HCT116 (cell line): ENCODE measurements around the gene YLPM1. TPM values are rescaled to one million over a fixed set of nuclear protein-coding genes. Genes with fewer than 3 reads are reported as not detected.

ENCODE experiments used
- ATAC-seq: fragments of 200-7000 bp; cut with Tn5 transposase; 2 replicates; pipeline ENCODE4 v1.9.1; 2020; ENCODE audit warnings: mild to moderate bottlenecking, moderate library complexity
- BruUV-seq: library from RNA; stranded (reverse); fragments of 400-500 nt; replicated peaks from 2 replicates; lab custom pipeline; 2021; lab: Mats Ljungman, UMichigan
- CTCF ChIA-PET: fragments of 300-600 bp; sonication (Branson Sonifier 250); formaldehyde crosslinking; loops from one replicate; lab custom pipeline; 2021; ENCODE audit warnings: antibody characterized with exemption; lab: Charles Lee
- POLR2A ChIA-PET: fragments of 300-600, 350-600 bp; sonication (Branson Sonifier 250); formaldehyde crosslinking; loops from one replicate; lab custom pipeline; 2021; ENCODE audit warnings: antibody characterized with exemption; lab: Charles Lee
- RAD21 ChIA-PET, 2 experiments: fragments of 300-600 bp; sonication (Branson Sonifier 250); formaldehyde crosslinking; loops; one replicate each; lab custom pipeline; 2023; ENCODE audit warnings: low total read pairs in 2 of 2; ENCODE audit not compliant: uncharacterized antibody in 2 of 2, unreplicated experiment in 2 of 2, low non-redundant PET in 1 of 2; lab: Charles Lee
- DNase-seq: peaks from one replicate; pipeline ENCODE4 v3.0.0-alpha.2; 2010; ENCODE audit warnings: low read depth, low spot score
- H2AFZ ChIP-seq: fragments of 200-600 bp; shearing (Covaris generic), sonication (generic); 2 replicates; pipeline ENCODE4 v1.6.1; 2017; ENCODE audit warnings: low read depth, mixed run types, mixed read lengths, antibody characterized with exemption, low read length; ENCODE audit not compliant: poor library complexity, severe bottlenecking
- H3K27ac ChIP-seq: 2 replicates; pipeline ENCODE4 v1.5.1; 2012; ENCODE audit warnings: low read depth, low read length
- H3K27me3 ChIP-seq: fragments of 200-600 bp; sonication (generic); 2 replicates; pipeline ENCODE4 v1.6.1; 2016; ENCODE audit warnings: mixed run types, low read length, mixed read lengths; ENCODE audit not compliant: insufficient read depth
- H3K36me3 ChIP-seq, 2 experiments: fragments of 200-500 bp in 1 of 2; fragments of 200-600 bp in 1 of 2; sonication (Bioruptor generic) in 1 of 2; sonication (generic) in 1 of 2; 2 replicates each; pipeline versions ENCODE4 v1.5.1 to v1.6.1; 2014 to 2016; ENCODE audit warnings: low read length in 2 of 2, inconsistent platforms in 1 of 2, mixed read lengths in 1 of 2, mixed run types in 1 of 2; ENCODE audit not compliant: insufficient read depth in 2 of 2, control insufficient read depth in 1 of 2
- H3K4me1 ChIP-seq, 2 experiments: fragments of 200-600 bp in 1 of 2; sonication (generic) in 1 of 2; 2 replicates each; pipeline versions ENCODE4 v1.5.1 to v1.6.1; 2012 to 2017; ENCODE audit warnings: low read length in 2 of 2, inconsistent platforms in 1 of 2, mild to moderate bottlenecking in 1 of 2, mixed read lengths in 1 of 2, mixed run types in 1 of 2, moderate library complexity in 1 of 2; ENCODE audit not compliant: insufficient read depth in 2 of 2, control insufficient read depth in 1 of 2
- H3K4me2 ChIP-seq: fragments of 200-600 bp; sonication (generic); 2 replicates; pipeline ENCODE4 v1.6.1; 2017; ENCODE audit warnings: mixed run types, low read length, mixed read lengths
- H3K4me3 ChIP-seq, 2 experiments: fragments of 200-600 bp in 1 of 2; sonication (generic) in 1 of 2; replicated peaks in 1 of 2; 2 replicates each; pipeline ENCODE4 v1.5.1; 2011 to 2016; ENCODE audit warnings: low read length in 2 of 2, control low read depth in 1 of 2, low read depth in 1 of 2, mild to moderate bottlenecking in 1 of 2, mixed read lengths in 1 of 2, mixed run types in 1 of 2
- H3K79me2 ChIP-seq: fragments of 200-600 bp; sonication (generic); 2 replicates; pipeline ENCODE4 v1.6.1; 2017; ENCODE audit warnings: mild to moderate bottlenecking, mixed run types, low read length, moderate library complexity, mixed read lengths; ENCODE audit not compliant: insufficient read depth
- H3K9ac ChIP-seq: fragments of 200-600 bp; sonication (generic); 2 replicates; pipeline ENCODE4 v1.6.1; 2016; ENCODE audit warnings: low read length, mixed read lengths
- H3K9me2 ChIP-seq: fragments of 200-600 bp; sonication (generic), shearing (Covaris generic); 2 replicates; pipeline ENCODE4 v1.6.1; 2017; ENCODE audit warnings: mixed run types, mild to moderate bottlenecking, moderate library complexity; ENCODE audit not compliant: insufficient read depth
- H3K9me3 ChIP-seq, 2 experiments: fragments of 200-500 bp in 1 of 2; fragments of 200-600 bp in 1 of 2; sonication (Bioruptor generic) in 1 of 2; sonication (generic) in 1 of 2; 2 replicates each; pipeline ENCODE4 v1.6.1; 2014 to 2017; ENCODE audit warnings: low read length in 2 of 2, mixed read lengths in 2 of 2, inconsistent platforms in 1 of 2, low read depth in 1 of 2, mild to moderate bottlenecking in 1 of 2, mixed run types in 1 of 2, moderate library complexity in 1 of 2; ENCODE audit not compliant: control insufficient read depth in 1 of 2, insufficient read depth in 1 of 2
- H4K20me1 ChIP-seq: fragments of 200-600 bp; sonication (generic), shearing (Covaris generic); 2 replicates; pipeline ENCODE4 v1.6.1; 2017; ENCODE audit warnings: mixed run types, mild to moderate bottlenecking, moderate library complexity; ENCODE audit not compliant: insufficient read depth
- CEBPB ChIP-seq: IDR thresholded peaks from 2 replicates; pipeline ENCODE4 v1.6.1; 2012; ENCODE audit warnings: low read depth
- EGR1 ChIP-seq: IDR thresholded peaks from 2 replicates; pipeline ENCODE4 v1.6.1; 2012; ENCODE audit warnings: low read depth
- EZH2phosphoT487 ChIP-seq: fragments of 200-600 bp; IDR thresholded peaks from 2 replicates; pipeline ENCODE4 v1.6.1; 2018; ENCODE audit warnings: antibody characterized with exemption, borderline replicate concordance
- FOSL1 ChIP-seq: IDR thresholded peaks from 2 replicates; pipeline ENCODE4 v1.6.1; 2012; ENCODE audit warnings: low read depth
- JUND ChIP-seq: IDR thresholded peaks from 2 replicates; pipeline ENCODE4 v1.6.1; 2012
- POLR2A ChIP-seq: IDR thresholded peaks from 2 replicates; pipeline ENCODE4 v1.7.0; 2011; ENCODE audit warnings: borderline replicate concordance; ENCODE audit not compliant: insufficient read depth, insufficient read length; ENCODE audit errors: extremely low read depth
- SIN3A ChIP-seq: IDR thresholded peaks from 2 replicates; pipeline ENCODE4 v1.6.1; 2012; ENCODE audit warnings: low read depth
- SP1 ChIP-seq: IDR thresholded peaks from 2 replicates; pipeline ENCODE4 v1.6.1; 2012; ENCODE audit warnings: low read depth
- YY1 ChIP-seq: IDR thresholded peaks from 2 replicates; pipeline ENCODE4 v1.6.1; 2011; ENCODE audit warnings: low read length, low read depth, moderate library complexity, mild to moderate bottlenecking; ENCODE audit not compliant: insufficient replicate concordance; ENCODE audit errors: extremely low read depth
- ZNF274 ChIP-seq: fragments of 200-500 bp; sonication (Bioruptor generic); IDR thresholded peaks from 2 replicates; pipeline ENCODE4 v1.6.1; 2014; ENCODE audit warnings: mild to moderate bottlenecking, low read depth, low read length, inconsistent platforms
- intact Hi-C: fragments of 100-400 bp; cut with micrococcal nuclease; formaldehyde crosslinking; loops from 2 replicates; pipeline ENCODE4 v1.10.0; 2022
- total RNA-seq: library from RNA; stranded (reverse); gene quantifications from one replicate; pipeline ENCODE4 v1.2.1, GENCODE V29; 2021; ENCODE audit not compliant: unreplicated experiment
- TF ChIP-seq, protein P1 (sequence below), 3 experiments: fragments of 200-600 bp in 1 of 3; sonication (generic) in 1 of 3; IDR thresholded peaks in 2 of 3; conservative IDR thresholded peaks in 1 of 3; 2 replicates each; pipeline ENCODE4 v1.5.1; 2012 to 2017; ENCODE audit warnings: low read depth in 2 of 3, low read length in 2 of 3, antibody characterized with exemption in 1 of 3, borderline replicate concordance in 1 of 3, control low read depth in 1 of 3, mild to moderate bottlenecking in 1 of 3, mixed read lengths in 1 of 3, mixed run types in 1 of 3, moderate library complexity in 1 of 3; ENCODE audit not compliant: insufficient read depth in 1 of 3

The YLPM1 gene
- total RNA-seq, 1 experiment from 2014 or later, result 55.1 TPM

DNA sequence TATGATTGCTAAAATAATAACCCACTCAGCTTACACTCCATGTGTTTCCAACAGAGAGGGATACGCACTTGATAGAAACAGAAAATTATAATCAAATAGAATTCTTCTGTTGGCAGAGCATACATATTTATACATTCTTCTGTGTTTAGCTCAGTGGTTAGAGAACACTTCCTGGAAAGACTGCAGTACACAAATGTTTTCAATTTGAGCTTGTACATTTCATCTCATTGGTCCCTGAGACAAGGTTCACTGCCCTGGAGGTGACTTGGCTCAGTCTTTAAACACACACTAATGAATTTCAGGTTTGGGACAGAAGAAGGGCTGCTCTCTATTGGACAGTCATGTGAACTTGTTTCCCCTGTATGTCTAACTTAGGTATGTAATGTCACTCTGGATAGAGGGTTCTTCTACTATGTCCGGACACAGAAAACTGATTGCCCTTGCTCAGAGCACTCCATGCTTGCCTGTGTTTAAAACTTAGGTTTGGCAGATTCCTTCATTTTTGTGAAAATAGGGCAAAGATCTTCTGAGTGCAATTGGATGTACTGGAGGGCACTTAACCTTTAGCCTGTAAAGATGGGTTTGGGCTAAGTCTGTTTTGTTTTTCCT is 89.9 kb downstream of the YLPM1 start:
- no TSS peak for BruUV-seq
- intact Hi-C loops, result no loop called here
- no peaks in the 10 kb centered on the region for H4K20me1 ChIP-seq
- no peaks in the 10 kb centered on the region for H3K27me3 ChIP-seq
- ChIA-PET CTCF (interaction anchor here (1.3 to 2.3 kb wide), 3 partner anchors 8 to 244 kb away, joined by 4 to 9 read pairs (median 7); no protein-coding TSS in a partner anchor), RAD21 (no interaction called here), POLR2A (no interaction called here)
- no peak overlapping the region for H3K4me2 ChIP-seq
- H3K4me1 ChIP-seq, result no peaks in the 10 kb centered on the region
- TF ChIP-seq EGR1, result no peak
- TF ChIP-seq, protein P1, sequence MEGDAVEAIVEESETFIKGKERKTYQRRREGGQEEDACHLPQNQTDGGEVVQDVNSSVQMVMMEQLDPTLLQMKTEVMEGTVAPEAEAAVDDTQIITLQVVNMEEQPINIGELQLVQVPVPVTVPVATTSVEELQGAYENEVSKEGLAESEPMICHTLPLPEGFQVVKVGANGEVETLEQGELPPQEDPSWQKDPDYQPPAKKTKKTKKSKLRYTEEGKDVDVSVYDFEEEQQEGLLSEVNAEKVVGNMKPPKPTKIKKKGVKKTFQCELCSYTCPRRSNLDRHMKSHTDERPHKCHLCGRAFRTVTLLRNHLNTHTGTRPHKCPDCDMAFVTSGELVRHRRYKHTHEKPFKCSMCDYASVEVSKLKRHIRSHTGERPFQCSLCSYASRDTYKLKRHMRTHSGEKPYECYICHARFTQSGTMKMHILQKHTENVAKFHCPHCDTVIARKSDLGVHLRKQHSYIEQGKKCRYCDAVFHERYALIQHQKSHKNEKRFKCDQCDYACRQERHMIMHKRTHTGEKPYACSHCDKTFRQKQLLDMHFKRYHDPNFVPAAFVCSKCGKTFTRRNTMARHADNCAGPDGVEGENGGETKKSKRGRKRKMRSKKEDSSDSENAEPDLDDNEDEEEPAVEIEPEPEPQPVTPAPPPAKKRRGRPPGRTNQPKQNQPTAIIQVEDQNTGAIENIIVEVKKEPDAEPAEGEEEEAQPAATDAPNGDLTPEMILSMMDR (IDR thresholded peaks at IDR 0.05 in 2 of 3, conservative IDR thresholded peaks at IDR 0.05 in 1 of 3; ENCODE audit: borderline replicate concordance in 1 of 3, insufficient read depth in 1 of 3, low read depth in 2 of 3, low read length in 2 of 3), result no peak
- no peak for TF ChIP-seq SIN3A
- TF ChIP-seq FOSL1, result no peak
- TF ChIP-seq EZH2phosphoT487, result no peak
- no peak for TF ChIP-seq SP1
- TF ChIP-seq ZNF274, result no peak
- no peak for TF ChIP-seq JUND
- TF ChIP-seq CEBPB, result no peak
- TF ChIP-seq YY1, result no peak
- no peak for TF ChIP-seq POLR2A
- ATAC-seq, result no peak
- H2AFZ ChIP-seq, result no peak overlapping the region
- no peak overlapping the region for H3K4me3 ChIP-seq
- H3K27ac ChIP-seq, result no peak overlapping the region
- H3K9ac ChIP-seq, result no peak overlapping the region
- no peaks in the 10 kb centered on the region for H3K9me3 ChIP-seq
- no peak for DNase-seq
- no peaks in the 10 kb centered on the region for H3K9me2 ChIP-seq
- H3K36me3 ChIP-seq, result no peaks in the 10 kb centered on the region
- no peaks in the 10 kb centered on the region for H3K79me2 ChIP-seq
